HCT116 (cell line): ENCODE results near the gene ARVCF.

Source experiments
- EZH2 ChIP-seq: fragments of 200-600 bp; sonication (generic); IDR thresholded peaks from 2 replicates; pipeline ENCODE4 v1.6.1; 2017; ENCODE audit warnings: antibody characterized with exemption, mixed run types
- POLR2A ChIP-seq: IDR thresholded peaks from 2 replicates; pipeline ENCODE4 v1.7.0; 2011; ENCODE audit warnings: borderline replicate concordance; ENCODE audit not compliant: insufficient read depth, insufficient read length; ENCODE audit errors: extremely low read depth
- POLR2AphosphoS5 ChIP-seq: IDR thresholded peaks from 2 replicates; pipeline ENCODE4 v1.6.1; 2011; ENCODE audit warnings: mild to moderate bottlenecking, low read depth, low read length, moderate library complexity
- TF ChIP-seq, protein P1 (sequence below): IDR thresholded peaks from 2 replicates; pipeline ENCODE4 v1.6.1; 2012
- TF ChIP-seq, protein P2 (sequence below): IDR thresholded peaks from 2 replicates; pipeline ENCODE4 v1.6.1; 2012; ENCODE audit warnings: low read depth

DNA sequence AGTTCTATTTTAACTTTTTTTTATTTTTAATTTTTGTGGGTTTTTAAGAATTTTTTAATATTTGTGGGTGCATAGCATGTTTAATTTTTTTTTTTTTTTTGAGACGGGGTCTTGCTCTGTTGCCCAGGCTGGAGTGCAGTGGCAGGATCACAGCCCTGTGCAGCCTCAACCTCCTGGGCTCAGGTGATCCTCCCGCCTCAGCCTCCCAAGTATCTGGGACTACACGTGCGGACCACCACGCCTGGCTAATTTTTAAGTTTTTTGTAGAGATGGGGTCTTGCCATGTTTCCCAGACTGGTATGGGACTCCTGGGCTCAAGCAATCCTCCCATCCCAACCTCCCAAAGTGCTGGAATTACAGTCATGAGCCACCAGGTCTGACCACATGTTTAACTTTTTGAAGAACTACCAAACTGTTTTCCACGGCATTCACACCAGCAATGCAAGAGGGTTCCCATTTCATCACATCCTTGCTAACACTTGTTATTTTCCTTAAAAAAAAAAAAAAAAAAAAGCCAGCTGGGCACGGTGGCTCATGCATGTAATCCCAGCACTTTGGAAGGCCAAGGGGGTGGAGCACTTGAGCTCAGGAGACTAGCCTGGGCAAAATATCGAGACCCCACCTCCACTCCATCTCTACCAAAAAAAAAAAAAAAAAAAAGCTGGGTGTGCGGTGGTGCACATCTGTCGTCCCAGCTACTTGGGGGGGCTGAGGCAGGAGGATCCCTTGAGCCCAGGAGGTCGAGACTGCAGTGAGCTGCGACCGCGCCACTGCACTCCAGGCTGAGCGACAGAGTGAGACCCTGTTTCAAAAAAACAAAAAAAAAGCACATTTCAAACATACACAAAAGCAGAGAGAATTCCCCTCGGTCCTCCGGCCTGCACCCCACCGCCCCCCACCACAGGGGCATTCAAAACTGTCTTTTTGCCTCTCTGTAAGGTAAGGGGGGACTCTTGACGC, 58.3 kb downstream of the ARVCF start:
- TF ChIP-seq, protein P1, sequence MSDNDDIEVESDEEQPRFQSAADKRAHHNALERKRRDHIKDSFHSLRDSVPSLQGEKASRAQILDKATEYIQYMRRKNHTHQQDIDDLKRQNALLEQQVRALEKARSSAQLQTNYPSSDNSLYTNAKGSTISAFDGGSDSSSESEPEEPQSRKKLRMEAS = no peak
- TF ChIP-seq POLR2AphosphoS5 (no peak), EZH2 (no peak), POLR2A (no peak)
- TF ChIP-seq, protein P2, sequence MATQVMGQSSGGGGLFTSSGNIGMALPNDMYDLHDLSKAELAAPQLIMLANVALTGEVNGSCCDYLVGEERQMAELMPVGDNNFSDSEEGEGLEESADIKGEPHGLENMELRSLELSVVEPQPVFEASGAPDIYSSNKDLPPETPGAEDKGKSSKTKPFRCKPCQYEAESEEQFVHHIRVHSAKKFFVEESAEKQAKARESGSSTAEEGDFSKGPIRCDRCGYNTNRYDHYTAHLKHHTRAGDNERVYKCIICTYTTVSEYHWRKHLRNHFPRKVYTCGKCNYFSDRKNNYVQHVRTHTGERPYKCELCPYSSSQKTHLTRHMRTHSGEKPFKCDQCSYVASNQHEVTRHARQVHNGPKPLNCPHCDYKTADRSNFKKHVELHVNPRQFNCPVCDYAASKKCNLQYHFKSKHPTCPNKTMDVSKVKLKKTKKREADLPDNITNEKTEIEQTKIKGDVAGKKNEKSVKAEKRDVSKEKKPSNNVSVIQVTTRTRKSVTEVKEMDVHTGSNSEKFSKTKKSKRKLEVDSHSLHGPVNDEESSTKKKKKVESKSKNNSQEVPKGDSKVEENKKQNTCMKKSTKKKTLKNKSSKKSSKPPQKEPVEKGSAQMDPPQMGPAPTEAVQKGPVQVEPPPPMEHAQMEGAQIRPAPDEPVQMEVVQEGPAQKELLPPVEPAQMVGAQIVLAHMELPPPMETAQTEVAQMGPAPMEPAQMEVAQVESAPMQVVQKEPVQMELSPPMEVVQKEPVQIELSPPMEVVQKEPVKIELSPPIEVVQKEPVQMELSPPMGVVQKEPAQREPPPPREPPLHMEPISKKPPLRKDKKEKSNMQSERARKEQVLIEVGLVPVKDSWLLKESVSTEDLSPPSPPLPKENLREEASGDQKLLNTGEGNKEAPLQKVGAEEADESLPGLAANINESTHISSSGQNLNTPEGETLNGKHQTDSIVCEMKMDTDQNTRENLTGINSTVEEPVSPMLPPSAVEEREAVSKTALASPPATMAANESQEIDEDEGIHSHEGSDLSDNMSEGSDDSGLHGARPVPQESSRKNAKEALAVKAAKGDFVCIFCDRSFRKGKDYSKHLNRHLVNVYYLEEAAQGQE = no peak
